CD4-positive, alpha-beta T cell treated with Interleukin-21 for 1 hour (primary cell): ENCODE results near the gene EGFR.

Source experiments
- DNase-seq: peaks from one replicate; pipeline ENCODE4 v3.0.0-alpha.2; 2020

Gene EGFR

GRCh38 chr7:55235115-55235514 is 216.3 kb downstream of the EGFR start:
- no peak for DNase-seq

DNA sequence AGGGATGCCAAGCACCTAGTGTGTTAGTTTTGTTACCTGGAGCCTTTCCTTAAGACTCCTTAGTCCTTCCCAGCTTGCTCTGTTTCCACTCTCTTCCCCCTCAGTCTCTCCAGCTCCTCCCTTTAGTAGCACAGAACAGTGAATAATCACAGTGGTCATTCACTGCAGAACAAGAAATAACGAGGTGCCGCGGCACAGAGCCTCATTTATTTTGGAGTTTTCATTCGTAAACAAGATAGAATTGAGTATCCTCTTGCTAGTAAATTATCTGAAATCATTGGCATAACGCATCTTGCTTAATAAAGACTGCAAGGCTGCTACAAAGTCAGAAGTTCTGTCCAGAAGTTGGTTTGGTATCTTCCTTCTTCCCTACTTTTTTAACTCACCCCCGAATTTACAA is 217.0 kb downstream of the EGFR start:
- no peak for DNase-seq

DNA sequence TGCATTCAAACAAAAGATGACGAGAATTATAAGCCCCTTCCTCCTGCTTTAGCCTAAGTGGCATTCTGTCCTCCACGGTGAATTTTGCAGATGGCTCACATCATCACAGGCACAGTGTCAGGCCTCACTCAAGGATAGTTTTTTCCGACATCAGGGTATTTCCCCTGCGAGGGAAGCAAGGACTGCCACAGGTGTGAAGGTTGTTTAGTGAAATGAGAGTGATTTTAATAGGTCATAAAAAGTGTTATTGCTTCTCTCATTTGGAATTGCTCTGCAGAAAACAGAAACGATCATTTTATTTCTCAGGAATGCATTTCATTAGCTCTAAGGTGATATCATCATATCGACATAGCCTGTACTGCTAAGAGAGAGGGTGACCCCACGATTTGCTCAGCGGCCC is 217.7 kb downstream of the EGFR start:
- no peak for DNase-seq

DNA sequence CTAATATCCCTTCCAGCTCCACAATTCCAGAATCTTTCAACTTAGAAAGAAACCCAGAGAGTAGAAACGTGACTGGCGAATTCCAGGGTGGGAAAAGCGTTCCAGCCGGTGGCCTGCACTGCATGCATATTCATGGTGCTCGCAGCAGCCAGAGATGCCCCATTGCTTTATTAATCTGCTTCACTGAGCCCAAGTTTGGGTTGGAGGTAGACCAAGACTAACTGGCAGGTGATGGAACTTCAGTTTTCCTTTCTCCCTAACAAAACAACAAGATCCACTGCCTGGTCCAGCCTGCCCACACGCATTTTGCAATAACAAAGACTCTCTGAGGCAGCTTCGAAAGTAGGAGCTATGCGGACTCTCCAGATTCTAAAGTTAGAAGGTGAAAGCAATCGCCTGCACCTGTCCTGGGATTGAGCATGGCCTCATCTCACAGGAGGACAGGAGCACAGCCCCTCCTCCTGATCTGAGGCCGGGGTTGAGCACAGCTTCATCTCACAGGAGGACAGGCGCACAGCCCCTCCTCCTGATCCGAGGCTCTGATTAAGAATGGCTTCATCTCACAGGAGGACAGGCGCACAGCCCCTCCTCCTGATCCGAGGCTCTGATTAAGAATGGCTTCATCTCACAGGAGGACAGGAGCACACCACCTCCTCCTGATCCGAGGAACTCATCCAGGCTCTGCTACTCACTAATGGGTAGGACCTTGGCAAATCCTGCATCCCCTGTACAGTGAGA is 218.5 kb downstream of the EGFR start:
- DNase-seq: no peak

DNA sequence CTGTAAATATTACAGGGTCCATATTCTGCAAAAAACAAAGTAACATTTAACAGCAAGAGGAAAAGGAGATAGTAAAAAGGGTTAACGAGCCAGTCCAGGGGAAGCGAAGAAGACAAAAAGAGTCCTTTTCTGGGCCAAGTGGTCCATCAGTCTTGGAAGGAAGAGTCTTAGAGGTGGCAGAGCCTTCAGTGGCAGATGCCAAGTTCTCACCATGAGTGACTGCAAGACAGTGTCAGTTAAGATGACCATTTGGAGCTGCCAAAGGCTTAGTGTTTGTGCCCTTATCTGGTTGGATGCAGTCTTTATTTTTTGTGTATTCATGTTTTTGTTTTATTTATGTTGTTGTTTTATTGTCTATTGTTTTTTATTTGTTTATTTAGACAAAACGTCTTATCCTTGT is 220.6 kb downstream of the EGFR start:
- DNase-seq: no peak

DNA sequence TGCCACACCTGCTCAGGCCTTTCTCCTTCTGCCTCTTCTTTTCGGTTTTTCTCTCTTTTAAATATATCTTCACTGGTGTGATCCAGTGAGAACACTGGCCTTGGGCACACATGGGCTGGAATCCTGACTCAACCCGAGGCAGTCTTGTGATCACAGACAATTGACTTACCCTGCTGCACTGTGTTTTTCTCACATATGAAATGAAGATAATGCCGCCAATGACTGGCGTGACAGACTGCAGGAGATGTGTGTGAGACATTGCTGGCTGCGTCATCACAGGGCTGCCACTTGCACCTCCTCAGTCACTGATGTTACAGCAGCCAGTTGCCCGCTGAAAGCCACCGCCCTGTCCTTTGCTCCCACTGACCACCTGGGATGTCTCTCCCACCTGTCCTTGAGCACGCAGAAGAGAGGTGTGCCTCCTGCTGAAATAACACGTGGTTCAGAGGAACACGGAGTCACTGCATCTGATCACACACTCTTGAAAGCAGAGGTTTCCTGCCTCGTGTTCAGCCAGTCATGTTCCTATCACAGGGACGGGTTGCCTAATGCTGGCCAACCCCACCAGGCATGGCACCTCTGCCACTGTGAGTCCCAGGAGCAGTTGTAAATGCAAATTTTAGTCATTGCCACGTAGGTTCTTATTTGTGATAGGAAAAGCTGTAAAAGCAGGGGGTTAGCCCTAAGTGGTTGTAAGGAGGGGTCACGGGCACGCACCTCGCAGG is 221.8 kb downstream of the EGFR start:
- no peak for DNase-seq

- DNase-seq: no peak
These were observed 223.1 kb downstream of the EGFR start for GRCh38 chr7:55241958-55242357.

DNA sequence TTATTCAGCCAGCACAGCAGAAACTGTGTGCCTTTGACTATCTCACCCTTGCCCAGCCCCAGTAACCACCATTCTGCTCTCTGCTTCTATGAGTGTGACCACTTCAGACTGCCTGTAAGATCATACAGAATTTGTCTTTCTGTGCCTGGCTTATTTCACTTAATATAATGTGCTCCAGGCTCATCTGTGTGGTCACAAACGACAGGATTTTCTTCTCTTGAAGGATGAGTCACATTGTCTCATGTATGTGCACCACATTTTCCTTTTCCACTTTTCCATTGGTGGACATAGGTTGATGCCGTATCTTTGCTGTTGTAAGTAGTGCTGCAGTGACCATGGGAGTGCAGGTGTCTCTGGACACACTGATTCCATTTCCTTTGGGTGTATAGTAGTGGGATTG is 223.8 kb downstream of the EGFR start:
- no peak for DNase-seq

DNA sequence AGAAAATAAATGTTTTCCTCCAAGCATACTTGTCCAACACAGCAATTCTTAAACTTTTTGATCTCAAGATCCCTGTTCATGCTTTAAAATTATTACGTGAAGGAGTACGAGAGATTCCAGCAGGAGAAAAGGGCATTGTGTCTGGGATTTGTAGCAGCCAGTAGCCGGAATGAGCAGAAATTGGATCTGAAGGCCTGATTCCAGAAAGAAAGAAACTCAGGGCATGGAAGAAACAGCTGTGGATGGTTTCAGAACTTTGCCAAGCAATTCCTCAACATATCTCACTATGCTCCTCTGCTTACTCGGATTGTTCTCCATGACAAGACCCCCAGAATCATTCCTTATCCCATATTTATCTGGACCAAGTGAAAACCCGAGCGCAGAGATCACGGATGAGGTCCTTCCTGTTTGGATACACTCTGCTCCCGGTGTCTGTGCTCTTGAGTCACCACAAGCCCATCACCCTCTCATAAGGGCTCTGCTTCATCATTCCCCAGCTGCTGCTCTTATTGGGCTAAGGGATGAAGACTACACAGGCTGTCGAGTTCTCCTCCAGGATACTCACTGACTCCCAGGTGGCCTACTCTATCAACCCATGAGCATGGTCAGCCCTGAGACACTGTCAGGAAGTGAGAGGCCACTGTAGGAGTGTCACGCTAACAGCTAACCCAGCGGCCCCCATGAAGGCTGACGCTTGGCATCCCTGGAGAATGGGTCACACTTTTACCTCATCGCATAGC is 225.4 kb downstream of the EGFR start:
- no peak for DNase-seq

GRCh38 chr7:55245271-55245723 is 226.5 kb downstream of the EGFR start:
- DNase-seq: no peak

DNA sequence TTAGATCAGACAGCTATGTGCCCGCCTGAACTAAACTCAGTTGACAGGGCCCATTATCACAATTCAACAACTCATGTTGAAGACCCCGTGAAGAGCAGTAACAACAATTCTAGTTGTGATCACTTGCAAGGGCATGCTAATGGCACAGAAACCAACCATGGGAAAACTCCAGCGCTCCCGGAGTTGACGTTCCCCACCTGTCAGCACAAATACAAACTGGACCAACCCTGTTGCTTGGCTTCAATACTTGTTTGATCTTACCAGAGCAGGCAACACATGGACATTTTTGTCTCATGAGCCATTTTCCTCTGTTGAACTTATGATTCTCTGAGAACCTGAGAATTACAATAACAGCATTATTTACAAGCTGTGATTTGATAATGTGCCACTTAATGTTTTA is 227.4 kb downstream of the EGFR start:
- DNase-seq: no peak

DNA sequence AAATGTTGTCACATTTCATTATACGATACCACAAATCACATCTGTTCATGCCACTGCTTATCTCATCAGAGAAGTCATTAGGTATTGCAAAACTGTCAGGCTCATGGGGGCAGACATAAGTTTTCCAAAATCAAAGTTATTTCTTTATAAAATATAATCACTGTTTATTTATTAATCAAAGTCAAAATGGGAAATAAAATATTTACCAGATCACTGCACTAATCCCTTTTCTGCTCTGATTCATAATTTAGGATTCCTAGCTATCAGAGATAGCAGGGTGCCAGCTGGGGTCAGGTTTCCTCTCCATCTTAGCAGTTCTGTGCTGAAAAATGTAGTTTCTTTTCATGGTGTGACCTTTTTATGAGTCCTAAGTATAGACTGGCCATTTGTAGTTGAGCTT is 228.6 kb downstream of the EGFR start:
- no peak for DNase-seq

DNA sequence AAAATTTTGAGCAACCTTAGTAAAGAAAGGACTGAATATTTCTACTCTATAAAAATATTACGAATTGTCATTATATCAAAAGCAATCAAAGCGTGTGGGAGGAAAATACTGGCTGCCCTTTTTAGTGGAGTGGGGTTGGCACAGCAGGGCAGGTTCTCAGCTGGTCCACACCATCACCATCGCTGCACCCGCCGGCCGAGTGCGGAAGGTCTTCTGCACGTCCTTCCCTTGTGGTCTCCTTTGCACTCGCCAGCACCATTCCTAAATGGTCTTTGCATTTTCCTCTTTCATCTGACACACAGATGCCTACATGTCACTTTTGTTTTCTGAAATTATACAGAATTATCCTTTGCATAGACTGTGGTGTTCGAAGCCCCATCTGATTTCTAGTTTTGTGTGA is 229.7 kb downstream of the EGFR start:
- DNase-seq: no peak

GRCh38 chr7:55249332-55249731 is 230.5 kb downstream of the EGFR start:
- DNase-seq: no peak

GRCh38 chr7:55250313-55250712 is 231.5 kb downstream of the EGFR start:
- no peak for DNase-seq

- DNase-seq: no peak
These were observed 232.5 kb downstream of the EGFR start for GRCh38 chr7:55251313-55251712.

GRCh38 chr7:55251911-55252310 is 233.1 kb downstream of the EGFR start:
- no peak for DNase-seq

GRCh38 chr7:55252386-55252785 is 233.6 kb downstream of the EGFR start:
- no peak for DNase-seq

GRCh38 chr7:55253188-55253587 is 234.4 kb downstream of the EGFR start:
- DNase-seq: no peak

DNA sequence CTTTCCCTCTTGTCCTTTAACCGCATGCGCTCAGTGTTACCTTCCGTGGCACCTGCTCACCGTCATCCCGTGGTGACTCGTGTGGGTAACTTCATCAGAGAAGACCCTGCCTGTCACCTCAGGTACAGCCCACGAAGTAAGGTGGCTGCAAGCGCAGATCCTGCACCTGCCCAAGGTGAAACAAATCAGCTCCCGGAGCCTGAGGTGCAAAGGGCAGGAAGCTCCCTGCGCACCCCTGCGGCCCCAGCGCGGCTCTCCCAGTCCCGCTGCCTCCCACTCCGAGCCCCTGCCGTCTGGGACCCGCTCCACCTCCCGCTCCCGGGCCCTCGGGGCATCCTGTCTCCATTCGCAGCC is 235.4 kb downstream of the EGFR start:
- DNase-seq: no peak

- peak; percentile 62 for DNase-seq
These were observed 236.0 kb downstream of the EGFR start for GRCh38 chr7:55254596-55255495.

DNA sequence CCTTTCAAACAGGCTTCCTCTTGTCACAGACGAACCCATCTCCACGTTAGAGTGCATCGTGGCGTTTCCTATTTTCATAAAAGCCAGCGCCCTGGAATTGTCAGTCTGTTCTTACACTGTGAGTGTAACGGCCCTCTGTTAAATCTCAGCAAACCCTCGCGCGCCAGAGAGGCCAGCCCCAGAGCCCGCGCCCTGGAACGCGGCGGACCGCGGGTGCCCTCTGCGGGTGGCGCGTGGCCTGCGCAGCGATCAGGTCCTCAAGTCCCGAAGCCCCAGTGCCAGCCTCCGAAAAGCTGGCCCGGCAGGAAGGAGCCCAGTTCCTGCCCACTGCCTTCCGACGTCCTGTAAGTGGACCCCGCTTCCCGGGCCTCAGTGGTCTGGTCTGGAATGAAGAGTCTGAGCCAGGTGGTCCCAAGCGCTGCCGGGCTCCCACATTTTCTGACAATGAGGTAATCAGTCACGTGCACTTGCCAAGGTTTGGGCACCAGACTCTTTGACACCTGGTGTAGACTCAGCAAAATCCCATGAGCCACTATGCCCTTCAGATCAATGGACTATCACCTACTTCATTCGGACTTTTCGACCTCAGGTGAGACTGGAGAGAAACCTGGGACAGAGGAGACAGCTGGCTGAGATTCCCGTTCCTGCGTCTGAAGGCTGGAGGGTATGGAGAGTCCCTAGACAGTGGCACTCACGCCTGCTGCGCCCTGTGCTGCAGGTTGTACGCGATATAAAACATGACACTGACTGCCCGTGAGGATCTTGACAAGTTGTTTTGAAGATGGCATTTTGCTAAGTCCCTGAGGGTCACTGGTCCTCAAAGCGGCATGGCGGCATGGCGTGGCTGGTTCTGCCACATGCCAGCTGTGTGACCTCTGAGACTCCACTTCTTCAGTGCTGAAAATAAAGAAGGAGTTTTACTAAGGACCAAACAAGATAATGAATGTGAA is 237.0 kb downstream of the EGFR start:
- DNase-seq: peak; percentile 52
